ENCODE results near the gene BCKDK. TPM values are rescaled to one million over a fixed set of nuclear protein-coding genes. Genes with fewer than 3 reads are reported as not detected.

The BCKDK gene
- total RNA-seq, 1 donor from 2014 or later = 44.9 TPM

GRCh38 chr16:31085873-31086628 is 22.1 kb upstream of the BCKDK start:
- H3K9me3 ChIP-seq (ENCODE audit: insufficient read depth, low read depth, low read length) = no peaks in the 10 kb centered on the region
- no peak overlapping the region for H3K27ac ChIP-seq (ENCODE audit: low read depth, low read length)
- H3K9ac ChIP-seq (ENCODE audit: low read length) = peak overlapping the region; percentile 23
- Mint-ChIP-seq H3K36me3 (ENCODE audit: low read depth, unreplicated experiment) (peaks cover 12% of the 10 kb centered on the region), H3K27ac (ENCODE audit: unreplicated experiment) (no peak overlapping the region), H3K9me3 (ENCODE audit: unreplicated experiment) (no peaks in the 10 kb centered on the region), H3K4me3 (ENCODE audit: unreplicated experiment) (peak overlapping the region; percentile 40), H3K4me1 (ENCODE audit: low read depth, unreplicated experiment) (peaks cover 7% of the 10 kb centered on the region), H3K27me3 (ENCODE audit: low read depth, unreplicated experiment) (no peaks in the 10 kb centered on the region)
- H2AFZ ChIP-seq (ENCODE audit: low read depth, low read length) = no peak overlapping the region
- peaks cover 32% of the 10 kb centered on the region for H3K79me2 ChIP-seq (ENCODE audit: insufficient read depth, low read length)
- DNase-seq (ENCODE audit: low read depth) (no peak), FAIRE-seq (no peak)
- no peak for TF ChIP-seq EZH2 (IDR thresholded peaks at IDR 0.05; ENCODE audit: insufficient read depth, low read length)
- TF ChIP-seq CTCF (IDR thresholded peaks at IDR 0.05; ENCODE audit: insufficient read depth, low read depth, low read length) = no peak
- H3K27me3 ChIP-seq (ENCODE audit: insufficient read depth, low read length) = no peaks in the 10 kb centered on the region
- no peak overlapping the region for H3K4me2 ChIP-seq (ENCODE audit: low read length)
- peaks cover 43% of the 10 kb centered on the region for H4K20me1 ChIP-seq (ENCODE audit: insufficient read depth, low read length)
- H3K4me1 ChIP-seq (ENCODE audit: insufficient read depth, low read length) = peaks cover 8% of the 10 kb centered on the region
- no peak overlapping the region for H3K4me3 ChIP-seq (ENCODE audit: insufficient read depth, low read depth, low read length)
- H3K36me3 ChIP-seq (ENCODE audit: insufficient read depth, low read length) = peaks cover 5% of the 10 kb centered on the region

GRCh38 chr16:31086629-31086906 is 21.6 kb upstream of the BCKDK start:
- Mint-ChIP-seq H3K36me3 (ENCODE audit: low read depth, unreplicated experiment) (peaks cover 14% of the 10 kb centered on the region), H3K9me3 (ENCODE audit: unreplicated experiment) (no peaks in the 10 kb centered on the region), H3K4me1 (ENCODE audit: low read depth, unreplicated experiment) (peaks cover 7% of the 10 kb centered on the region), H3K27me3 (ENCODE audit: low read depth, unreplicated experiment) (no peaks in the 10 kb centered on the region), H3K27ac (ENCODE audit: unreplicated experiment) (no peak overlapping the region), H3K4me3 (ENCODE audit: unreplicated experiment) (no peak overlapping the region)
- Histone ChIP-seq H3K27me3 (ENCODE audit: insufficient read depth, low read length) (no peaks in the 10 kb centered on the region), H2AFZ (ENCODE audit: low read depth, low read length) (no peak overlapping the region), H3K4me2 (ENCODE audit: low read length) (no peak overlapping the region), H3K4me3 (ENCODE audit: insufficient read depth, low read depth, low read length) (no peak overlapping the region), H3K4me1 (ENCODE audit: insufficient read depth, low read length) (peaks cover 8% of the 10 kb centered on the region), H3K79me2 (ENCODE audit: insufficient read depth, low read length) (peaks cover 34% of the 10 kb centered on the region), H3K36me3 (ENCODE audit: insufficient read depth, low read length) (peaks cover 8% of the 10 kb centered on the region), H3K9me3 (ENCODE audit: insufficient read depth, low read depth, low read length) (no peaks in the 10 kb centered on the region), H3K9ac (ENCODE audit: low read length) (no peak overlapping the region), H3K27ac (ENCODE audit: low read depth, low read length) (no peak overlapping the region), H4K20me1 (ENCODE audit: insufficient read depth, low read length) (peaks cover 42% of the 10 kb centered on the region)
- no peak for DNase-seq (ENCODE audit: low read depth)
- no peak for TF ChIP-seq EZH2 (IDR thresholded peaks at IDR 0.05; ENCODE audit: insufficient read depth, low read length)
- TF ChIP-seq CTCF (IDR thresholded peaks at IDR 0.05; ENCODE audit: insufficient read depth, low read depth, low read length) = no peak
- FAIRE-seq = no peak

GRCh38 chr16:31087481-31087880 is 20.7 kb upstream of the BCKDK start:
- Mint-ChIP-seq H3K4me1 (ENCODE audit: low read depth, unreplicated experiment) (peaks cover 7% of the 10 kb centered on the region), H3K27me3 (ENCODE audit: low read depth, unreplicated experiment) (no peaks in the 10 kb centered on the region), H3K36me3 (ENCODE audit: low read depth, unreplicated experiment) (peaks cover 14% of the 10 kb centered on the region), H3K9me3 (ENCODE audit: unreplicated experiment) (no peaks in the 10 kb centered on the region), H3K27ac (ENCODE audit: unreplicated experiment) (no peak overlapping the region), H3K4me3 (ENCODE audit: unreplicated experiment) (no peak overlapping the region)
- Histone ChIP-seq H4K20me1 (ENCODE audit: insufficient read depth, low read length) (peaks cover 36% of the 10 kb centered on the region), H2AFZ (ENCODE audit: low read depth, low read length) (no peak overlapping the region), H3K27me3 (ENCODE audit: insufficient read depth, low read length) (no peaks in the 10 kb centered on the region), H3K79me2 (ENCODE audit: insufficient read depth, low read length) (peaks cover 31% of the 10 kb centered on the region), H3K4me3 (ENCODE audit: insufficient read depth, low read depth, low read length) (no peak overlapping the region), H3K9ac (ENCODE audit: low read length) (no peak overlapping the region), H3K36me3 (ENCODE audit: insufficient read depth, low read length) (peaks cover 8% of the 10 kb centered on the region), H3K4me1 (ENCODE audit: insufficient read depth, low read length) (peaks cover 8% of the 10 kb centered on the region), H3K4me2 (ENCODE audit: low read length) (no peak overlapping the region), H3K27ac (ENCODE audit: low read depth, low read length) (no peak overlapping the region), H3K9me3 (ENCODE audit: insufficient read depth, low read depth, low read length) (no peaks in the 10 kb centered on the region)
- no peak for FAIRE-seq
- no peak for DNase-seq (ENCODE audit: low read depth)
- TF ChIP-seq CTCF (IDR thresholded peaks at IDR 0.05; ENCODE audit: insufficient read depth, low read depth, low read length) (no peak), EZH2 (IDR thresholded peaks at IDR 0.05; ENCODE audit: insufficient read depth, low read length) (no peak)

Data from astrocyte (in vitro differentiated cells and primary cell).